GM18517 (cell line): ENCODE results near the gene INMT.
A peak's percentile ranks its signal among the peaks of the same experiment; 100 is the strongest.

Experiments used
- ATAC-seq: cut with Tn5 transposase; IDR thresholded peaks from one replicate; pipeline ENCODE4 v1.9.1; 2021; ENCODE audit warnings: mild to moderate bottlenecking, moderate library complexity; ENCODE audit not compliant: unreplicated experiment

Gene INMT

DNA sequence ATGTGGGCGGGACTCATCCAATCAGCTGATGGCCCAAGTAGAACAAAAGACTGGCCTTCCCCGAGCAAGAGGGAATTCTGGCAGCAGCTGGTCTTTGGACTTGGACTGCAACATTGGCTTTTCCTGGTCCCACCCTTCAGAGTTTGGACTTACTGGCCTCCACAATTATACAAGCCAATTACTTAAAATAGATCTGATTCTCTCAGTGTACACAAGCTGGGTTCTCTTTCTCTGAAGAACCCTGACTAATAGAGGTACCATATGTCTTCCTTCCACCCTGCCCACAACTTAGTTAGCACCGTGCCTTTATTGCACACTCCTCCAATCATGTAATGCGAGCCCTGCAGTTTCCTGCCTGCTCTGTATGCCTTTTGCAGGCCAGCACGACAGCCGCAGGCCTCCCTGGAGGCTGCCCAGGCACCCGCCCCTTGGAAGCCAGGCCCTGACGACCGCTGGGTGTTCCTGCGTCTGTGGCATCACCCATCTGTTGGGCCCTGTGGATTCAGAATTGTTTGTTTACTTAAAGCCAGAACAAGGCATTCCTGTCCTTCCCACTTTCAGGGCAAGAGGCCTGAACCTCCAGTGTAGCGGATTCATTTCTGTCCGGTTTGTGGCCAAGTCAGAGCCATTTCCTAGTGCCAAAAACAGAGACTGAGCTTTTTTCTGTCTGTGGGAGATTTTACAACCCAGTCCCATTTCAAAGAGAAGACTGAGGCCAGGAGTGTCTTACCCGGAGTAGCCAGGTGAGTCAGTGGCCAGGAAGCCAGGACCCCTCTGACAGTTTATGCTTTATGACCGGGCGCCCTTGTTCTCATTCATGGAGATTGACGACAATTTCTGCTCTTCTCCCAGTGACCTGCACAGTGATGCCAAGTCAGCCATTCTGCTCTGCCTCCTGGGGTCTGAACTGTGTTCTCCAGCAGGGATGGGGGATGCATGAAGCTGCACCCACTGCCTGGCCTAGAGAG is 968 bp upstream of the INMT start:
- ATAC-seq = no peak

- no peak for ATAC-seq
These were observed 549 bp downstream of the INMT start for GRCh38 chr7:30752484-30752883.

DNA sequence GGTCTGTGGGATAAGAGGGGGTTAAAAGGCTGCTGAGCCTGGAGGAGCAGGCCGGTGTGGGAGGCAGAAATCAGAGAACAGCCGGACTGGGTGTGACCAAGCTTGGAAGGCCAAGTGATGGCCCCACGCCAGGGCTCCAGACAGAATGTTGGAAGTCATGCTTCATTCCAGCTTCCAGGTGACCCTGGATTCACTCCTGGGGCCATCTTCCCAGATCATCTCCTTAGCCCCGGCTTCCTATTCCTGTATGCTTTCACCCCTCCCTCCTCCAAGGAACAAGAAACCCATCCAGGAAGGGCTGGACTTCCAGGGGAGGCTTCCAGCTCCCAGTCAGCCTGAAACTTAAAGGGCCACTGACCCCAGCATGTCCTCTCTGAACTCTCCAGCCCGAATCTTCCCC is 1.0 kb downstream of the INMT start:
- no peak for ATAC-seq

DNA sequence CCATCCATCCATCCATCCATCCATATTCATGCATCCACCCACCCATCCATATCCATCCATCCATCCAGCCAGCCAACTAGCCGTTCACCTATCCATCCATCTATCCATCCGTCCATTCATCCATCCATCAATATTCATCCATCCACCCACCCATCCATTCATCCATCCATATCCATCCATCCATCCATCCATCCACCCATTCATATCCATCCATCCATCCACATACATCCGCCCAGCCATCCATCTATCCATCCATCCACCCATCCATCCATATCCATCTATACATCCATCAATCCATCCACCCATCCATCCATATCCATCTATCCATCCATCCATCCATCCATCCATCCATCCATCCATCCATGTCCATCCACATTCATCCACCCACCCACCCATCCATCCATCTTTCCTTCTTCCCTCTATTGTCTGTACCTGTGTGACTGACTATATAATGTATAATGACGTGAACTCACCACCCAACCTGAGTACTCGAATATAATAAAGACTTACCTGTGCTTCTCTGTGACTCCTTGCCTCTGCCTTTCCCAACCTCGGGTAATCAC is 2.5 kb downstream of the INMT start:
- no peak for ATAC-seq

GRCh38 chr7:30755384-30756154 is 3.6 kb downstream of the INMT start:
- ATAC-seq = no peak

DNA sequence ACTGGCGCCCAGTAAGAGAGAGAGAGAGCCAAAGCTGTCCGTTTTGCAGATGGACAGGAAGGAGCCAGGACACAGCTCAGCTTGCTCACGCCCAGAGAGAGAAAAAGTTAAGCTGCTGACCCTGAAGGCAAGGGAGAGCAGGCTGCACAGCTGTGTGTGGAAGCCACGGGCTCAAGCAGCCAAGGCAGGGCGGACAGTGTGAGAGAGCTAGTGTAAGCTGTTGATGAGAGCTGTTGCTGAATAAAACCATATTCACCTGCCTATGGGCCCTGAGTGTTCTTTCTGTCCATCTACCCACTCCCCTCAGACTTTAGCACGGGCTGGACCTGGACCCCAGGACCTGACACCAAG is 5.4 kb downstream of the INMT start:
- ATAC-seq = no peak

- no peak for ATAC-seq
These were observed 8.7 kb downstream of the INMT start for GRCh38 chr7:30760514-30761213.

- no peak for ATAC-seq
These were observed 9.6 kb downstream of the INMT start for GRCh38 chr7:30761214-30762156.

- ATAC-seq = peak; percentile 92
These were observed 12.4 kb downstream of the INMT start for GRCh38 chr7:30764030-30764975.

DNA sequence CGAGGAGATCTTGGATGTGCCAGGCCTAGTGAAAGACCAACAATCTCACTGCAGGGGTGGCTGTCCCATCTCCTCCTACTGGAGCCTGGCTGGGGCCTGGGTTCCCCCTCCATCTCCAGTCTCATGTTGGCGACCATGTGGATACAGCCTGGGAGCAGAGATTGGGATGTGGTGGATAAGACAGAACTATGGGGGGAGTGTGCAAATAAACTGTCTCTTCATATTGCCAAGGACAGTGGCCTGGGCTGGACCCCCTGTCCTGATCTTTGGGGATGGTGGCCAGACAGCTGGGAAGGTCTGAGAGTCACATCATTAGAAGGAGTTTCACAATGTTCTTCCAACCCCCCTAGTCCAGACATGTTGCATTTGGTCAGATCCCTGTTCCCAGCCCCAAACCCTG is 13.5 kb downstream of the INMT start:
- ATAC-seq = no peak

GRCh38 chr7:30770845-30771173 is 18.9 kb downstream of the INMT start:
- peak; percentile 7 for ATAC-seq

DNA sequence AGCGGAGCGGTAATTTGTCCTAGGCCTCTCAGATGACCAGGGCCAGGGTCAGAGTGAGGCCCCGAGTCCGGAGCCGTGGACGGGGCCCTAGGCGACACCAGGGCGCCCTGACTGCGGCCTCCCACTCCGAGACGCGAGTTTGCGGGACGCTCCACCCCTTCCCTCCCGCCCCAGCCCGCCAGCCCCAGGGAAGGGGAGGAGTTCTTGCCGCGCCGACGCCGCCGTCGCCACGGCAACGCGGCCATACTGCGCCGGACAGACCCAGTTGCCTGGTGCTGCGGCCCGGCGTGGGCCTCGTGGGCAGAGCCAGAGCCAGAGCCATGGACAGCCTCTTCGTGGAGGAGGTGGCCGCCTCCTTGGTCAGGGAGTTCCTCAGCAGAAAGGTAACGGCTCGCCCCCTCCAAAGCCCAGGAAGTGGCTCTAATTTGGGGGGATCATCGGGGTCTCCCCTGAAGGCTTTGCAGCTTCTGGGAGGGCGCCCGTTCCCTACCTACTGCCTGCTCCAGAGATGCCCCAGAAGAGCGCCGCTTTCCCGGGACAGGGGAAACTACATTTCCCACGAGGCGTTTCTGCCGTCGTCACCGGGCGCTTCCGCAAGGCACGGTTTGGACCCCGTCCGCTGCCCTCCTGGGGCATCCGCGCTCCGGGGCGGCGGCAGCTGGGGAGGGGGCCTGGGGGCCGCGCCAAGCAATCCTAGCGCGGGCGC is 19.4 kb downstream of the INMT start, which contains the start of gene MINDY4:
TSS of gene MINDY4 (plus strand) at position 244 of the 706 bp plus-strand sequence. CDS start at position 321, 77 bp downstream.
- peak; percentile 59 for ATAC-seq

- ATAC-seq = peak; percentile 31
These were observed 20.0 kb downstream of the INMT start for GRCh38 chr7:30771880-30772425.

- ATAC-seq = no peak
These were observed 21.0 kb downstream of the INMT start for GRCh38 chr7:30772984-30773383.

- no peak for ATAC-seq
These were observed 24.1 kb downstream of the INMT start for GRCh38 chr7:30775992-30776391.

GRCh38 chr7:30776971-30777370 is 25.0 kb downstream of the INMT start:
- ATAC-seq = no peak

DNA sequence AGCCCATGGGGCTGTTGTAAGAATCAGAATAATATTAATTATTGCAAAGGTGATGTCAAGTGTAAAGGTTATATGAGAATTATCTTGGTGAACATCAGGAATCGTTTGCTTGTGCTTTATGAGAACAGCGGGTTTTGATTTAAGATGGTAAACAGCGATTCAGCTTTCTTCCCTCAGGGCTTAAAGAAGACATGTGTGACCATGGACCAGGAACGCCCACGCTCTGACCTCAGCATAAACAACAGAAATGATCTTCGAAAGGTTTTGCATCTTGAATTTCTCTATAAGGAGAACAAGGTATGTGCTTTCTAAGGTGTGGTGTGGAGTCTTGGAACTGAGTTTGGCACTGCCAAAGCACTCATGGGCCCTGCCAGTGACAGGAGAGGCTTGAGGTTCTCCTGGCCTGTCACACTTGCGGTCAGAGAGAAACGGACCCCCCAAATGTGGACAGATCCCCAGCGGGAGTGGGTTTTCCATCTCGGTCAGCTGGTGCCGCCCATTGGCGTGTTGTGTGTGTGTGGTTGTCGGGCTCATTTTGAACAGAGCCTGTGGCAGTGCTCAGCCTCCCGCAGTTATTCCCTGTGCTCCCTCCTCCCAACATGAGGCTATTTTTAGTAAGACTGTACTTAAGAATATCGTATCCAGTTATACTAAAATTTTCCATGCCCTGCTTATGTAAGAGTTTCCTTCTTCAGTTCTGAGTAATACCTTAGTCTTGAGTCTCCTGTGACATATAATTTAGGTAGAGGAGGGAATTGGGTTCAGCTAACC is 26.5 kb downstream of the INMT start:
- ATAC-seq = no peak
